ENCODE data around the gene FAM13B. TPM values are rescaled to one million over a fixed set of nuclear protein-coding genes. Genes with fewer than 3 reads are reported as not detected.
A peak's percentile ranks its signal among the peaks of the same experiment; 100 is the strongest.

The FAM13B gene
- total and polyA plus RNA-seq, 10 of the 15 experiments (the other 5 are each of a cell fraction or from before 2014, with no cell fraction given) = 3.6 to 30.0 (median 20.3) TPM

DNA sequence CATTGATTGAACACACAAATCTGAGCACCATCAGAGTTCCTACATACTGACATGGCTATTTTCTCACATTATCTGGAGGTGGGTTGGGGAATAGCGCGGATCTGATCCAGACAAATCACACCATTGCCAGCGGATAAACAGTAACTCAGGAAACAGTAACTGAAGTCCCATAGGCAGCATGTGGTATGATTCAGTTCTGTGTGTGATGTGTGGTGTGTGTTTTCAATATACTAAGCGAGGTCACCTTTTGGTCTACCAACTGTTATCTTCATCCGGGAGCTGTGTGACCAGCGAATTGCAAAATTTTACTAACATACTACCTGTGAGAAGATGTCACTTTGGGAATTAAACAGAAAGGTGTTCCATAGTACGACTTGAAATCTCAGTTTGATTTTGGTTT lies 93.5 kb downstream of the FAM13B start:
- ChIA-PET RAD21 (ENCODE audit: unreplicated experiment) (no interaction called here), CTCF (no interaction called here), SMC1A (ENCODE audit: uncharacterized antibody, unreplicated experiment) (interaction anchor here (0.9 to 1.6 kb wide), 4 partner anchors 10 to 160 kb away, joined by 3 to 6 read pairs (median 3); no protein-coding TSS in a partner anchor), POLR2A (no interaction called here)
- Histone ChIP-seq H3K9ac (ENCODE audit: control insufficient read depth, insufficient read depth, low read length) (no peak overlapping the region), H3K27ac (ENCODE audit: control insufficient read depth, insufficient read depth) (no peak overlapping the region), H3K27me3 (replicated peaks in 1 of 2; ENCODE audit: control insufficient read depth in 2 of 2, insufficient read depth in 2 of 2, low read length in 1 of 2) (no peaks in the 10 kb centered on the region; a peak in 1 of 4 replicates), H3K4me3 (no peak overlapping the region), H3K79me2 (ENCODE audit: control insufficient read depth, insufficient read depth, low read length) (no peaks in the 10 kb centered on the region; the same call in 1 of the 2 replicates), H3K9me3 (replicated peaks; ENCODE audit: control insufficient read depth, insufficient read depth, low read length) (no peaks in the 10 kb centered on the region), H2AFZ (ENCODE audit: control insufficient read depth, low read depth, low read length) (no peak overlapping the region), H4K20me1 (ENCODE audit: control insufficient read depth, insufficient read depth) (no peaks in the 10 kb centered on the region), H3K4me1 (ENCODE audit: control insufficient read depth, insufficient read depth, low read length) (peaks cover 20% of the 10 kb centered on the region), H3K4me2 (ENCODE audit: control insufficient read depth, insufficient read depth) (no peak overlapping the region), H3K36me3 (ENCODE audit: control insufficient read depth in 2 of 2, insufficient read depth in 2 of 2, low read length in 1 of 2) (peaks cover 11 to 39% of the 10 kb centered on the region in 2 experiments)
- ATAC-seq (no peak), DNase-seq (ENCODE audit: low read depth, low spot score) (no peak), FAIRE-seq (no peak)
- intact Hi-C loops (cut with micrococcal nuclease; ENCODE audit: unreplicated experiment) = loop anchor here (10.0 kb wide), 1 partner anchor 165 kb away; no protein-coding TSS in a partner anchor
- in situ Hi-C loops (cut with MboI) = no loop called here
- WGBS (ENCODE audit: insufficient coverage, insufficient replicate concordance, low lambda C conversion rate, missing lambda C conversion rate) = 42% methylated on average over 7 of the region's 7 CpGs
- BruUV-seq (replicated peaks) = no TSS peak
- no peak for TF ChIP-seq RB1 (IDR thresholded peaks at IDR 0.05; ENCODE audit: borderline replicate concordance)
- TF ChIP-seq POLR2AphosphoS5 (IDR thresholded peaks at IDR 0.05; ENCODE audit: low read length) = 0 out of 2 replicates have a peak, but pooled peaks have one; percentile 41

GRCh38 chr5:137938751-137939143 lies 94.1 kb downstream of the FAM13B start:
- H4K20me1 ChIP-seq (ENCODE audit: control insufficient read depth, insufficient read depth) = no peaks in the 10 kb centered on the region
- ChIA-PET RAD21 (ENCODE audit: unreplicated experiment) (no interaction called here), SMC1A (ENCODE audit: uncharacterized antibody, unreplicated experiment) (interaction anchor here (0.9 to 1.6 kb wide), 4 partner anchors 15 to 160 kb away, joined by 3 to 6 read pairs (median 4); no protein-coding TSS in a partner anchor), CTCF (no interaction called here), POLR2A (no interaction called here)
- H3K79me2 ChIP-seq (ENCODE audit: control insufficient read depth, insufficient read depth, low read length) = no peaks in the 10 kb centered on the region; the same call in 1 of the 2 replicates
- 0% methylated on average over 1 of the region's 1 CpG for WGBS (ENCODE audit: insufficient coverage, insufficient replicate concordance, low lambda C conversion rate, missing lambda C conversion rate)
- FAIRE-seq (no peak), DNase-seq (ENCODE audit: low read depth, low spot score) (no peak), ATAC-seq (peak; percentile 51)
- no peak overlapping the region for H3K4me3 ChIP-seq
- H3K9ac ChIP-seq (ENCODE audit: control insufficient read depth, insufficient read depth, low read length) = no peak overlapping the region
- peaks cover 20% of the 10 kb centered on the region for H3K4me1 ChIP-seq (ENCODE audit: control insufficient read depth, insufficient read depth, low read length)
- no peaks in the 10 kb centered on the region; a peak in 1 of 4 replicates for H3K27me3 ChIP-seq (replicated peaks in 1 of 2; ENCODE audit: control insufficient read depth in 2 of 2, insufficient read depth in 2 of 2, low read length in 1 of 2)
- BruUV-seq (replicated peaks) = TSS peak; percentile 42
- 0 out of 4 replicates have a peak, but pooled peaks of 1 of the 2 experiments have one; percentile 8 for TF ChIP-seq IKZF2 (IDR thresholded peaks at IDR 0.05)
- 0 out of 2 replicates have a peak, but pooled peaks have one; percentile 27 for TF ChIP-seq MTA2 (IDR thresholded peaks at IDR 0.05; ENCODE audit: low read depth)
- peak; percentile 76 for TF ChIP-seq JUNB (IDR thresholded peaks at IDR 0.05)
- 0 out of 4 replicates have a peak, but pooled peaks of 1 of the 2 experiments have one; percentile 13 for TF ChIP-seq EP300 (IDR thresholded peaks at IDR 0.05; ENCODE audit: borderline replicate concordance in 1 of 2, control insufficient read depth in 1 of 2, low read depth in 2 of 2, low read length in 2 of 2)
- 0 out of 2 replicates have a peak, but pooled peaks have one; percentile 57 for TF ChIP-seq ZNF24 (IDR thresholded peaks at IDR 0.05)
- no peak for TF ChIP-seq BACH1 (IDR thresholded peaks at IDR 0.05; ENCODE audit: borderline replicate concordance)
- peak; percentile 46; the same call in 1 of the 2 replicates for TF ChIP-seq NFIC (IDR thresholded peaks at IDR 0.05; ENCODE audit: low read depth, low read length)
- peak; percentile 44; the same call in 1 of the 2 replicates for TF ChIP-seq ZNF384 (IDR thresholded peaks at IDR 0.05; ENCODE audit: borderline replicate concordance, low read depth, low read length)
- TF ChIP-seq BCL11A (IDR thresholded peaks at IDR 0.05; ENCODE audit: low read depth, low read length) = 0 out of 2 replicates have a peak, but pooled peaks have one; percentile 17
- no peak for TF ChIP-seq CEBPZ (IDR thresholded peaks at IDR 0.05; ENCODE audit: low read depth, low read length)
- TF ChIP-seq GATAD2B (conservative IDR thresholded peaks at IDR 0.05; ENCODE audit: low read depth) = no peak
- TF ChIP-seq ESRRA (IDR thresholded peaks at IDR 0.05; ENCODE audit: low read length) = no peak
- in situ Hi-C loops (cut with MboI) (no loop called here), intact Hi-C loops (cut with micrococcal nuclease; ENCODE audit: unreplicated experiment) (loop anchor here (10.0 kb wide), 1 partner anchor 164 kb away; no protein-coding TSS in a partner anchor)
- H3K9me3 ChIP-seq (replicated peaks; ENCODE audit: control insufficient read depth, insufficient read depth, low read length) = no peaks in the 10 kb centered on the region
- H3K27ac ChIP-seq (ENCODE audit: control insufficient read depth, insufficient read depth) = no peak overlapping the region
- H3K4me2 ChIP-seq (ENCODE audit: control insufficient read depth, insufficient read depth) = no peak overlapping the region
- no peak overlapping the region for H2AFZ ChIP-seq (ENCODE audit: control insufficient read depth, low read depth, low read length)
- H3K36me3 ChIP-seq (ENCODE audit: control insufficient read depth in 2 of 2, insufficient read depth in 2 of 2, low read length in 1 of 2) = peaks cover 11 to 33% of the 10 kb centered on the region in 2 experiments

Measured in GM12878 (cell line).